Dermis blood vessel endothelial cell (primary cell): ENCODE data around the gene ZNF77. TPM values are rescaled to one million over a fixed set of nuclear protein-coding genes. Genes with fewer than 3 reads are reported as not detected.
"Not testable (repeated sequence)": the region's sequence is repeated elsewhere in the genome, so short reads cannot be mapped to it uniquely, and the experiment has no call there.

Experiments used
- DNase-seq: peaks from one replicate; pipeline ENCODE4 v3.0.0; 2010
- total RNA-seq: library from RNA; depleted of rRNA; stranded (reverse); fragments of >200 nt; gene quantifications from 2 replicates; pipeline ENCODE4 v1.2.3, GENCODE V29; 2014

ZNF77 gene
- total RNA-seq, 1 donor from 2014 or later = 7.8 TPM

- DNase-seq = no peak
Observed at GRCh38 chr19:2912306-2912705, 32.5 kb downstream of the ZNF77 start.

- DNase-seq = no peak
Observed at GRCh38 chr19:2906631-2907195, 38.1 kb downstream of the ZNF77 start.

GRCh38 chr19:2905918-2906519 lies 38.8 kb downstream of the ZNF77 start:
- no peak for DNase-seq

GRCh38 chr19:2903326-2903725 lies 41.4 kb downstream of the ZNF77 start:
- DNase-seq = not testable (repeated sequence)

- DNase-seq = no peak
Observed at GRCh38 chr19:2902590-2903218, 42.1 kb downstream of the ZNF77 start.

GRCh38 chr19:2900296-2901252 lies 44.2 kb downstream of the ZNF77 start, which contains the start of gene ZNF57:
TSS of gene ZNF57 (plus strand) at chr19:2900928. CDS start at chr19:2901046, 118 bp downstream.
- peak; percentile 100 for DNase-seq

- no peak for DNase-seq
Observed at GRCh38 chr19:2896694-2897093, 48.1 kb downstream of the ZNF77 start.

GRCh38 chr19:2890531-2890930 lies 54.2 kb downstream of the ZNF77 start:
- not testable (repeated sequence) for DNase-seq

GRCh38 chr19:2888731-2889224 lies 56.0 kb downstream of the ZNF77 start:
- peak; percentile 55 for DNase-seq

GRCh38 chr19:2887391-2887914 lies 57.3 kb downstream of the ZNF77 start:
- peak; percentile 83 for DNase-seq

- no peak for DNase-seq
Observed at GRCh38 chr19:2885736-2886135, 59.0 kb downstream of the ZNF77 start.

GRCh38 chr19:2883686-2884439 lies 60.9 kb downstream of the ZNF77 start:
- no peak for DNase-seq

Other genes starting within 250 kb of the ZNF77 start
- gene GNG7, start 242.3 kb downstream of the ZNF77 start, total RNA-seq = 1.0 and 1.4 TPM in 2 replicates
- gene DIRAS1, start 223.6 kb downstream of the ZNF77 start, total RNA-seq = 0.23 and 0.51 TPM in 2 replicates
- 24.5 and 26.6 TPM in 2 replicates for gene SLC39A3, start 205.0 kb downstream of the ZNF77 start, total RNA-seq
- 45.4 and 65.4 TPM in 2 replicates for gene SGTA, start 161.7 kb downstream of the ZNF77 start, total RNA-seq
- 51.7 and 160 TPM in 2 replicates for gene THOP1, start 159.5 kb downstream of the ZNF77 start, total RNA-seq
- 3.1 and 4.9 TPM in 2 replicates for gene ZNF554, start 125.1 kb downstream of the ZNF77 start, total RNA-seq
- gene ZNF555, start 103.5 kb downstream of the ZNF77 start, total RNA-seq = 7.9 and 9.7 TPM in 2 replicates
- under 0.01 TPM in 1 of 2 replicates, not detected in the other for gene ZNF556, start 77.6 kb downstream of the ZNF77 start, total RNA-seq
- gene ZNF57, start 44.0 kb downstream of the ZNF77 start, total RNA-seq = 5.1 and 6.3 TPM in 2 replicates
- 2.0 and 2.7 TPM in 2 replicates for gene TLE6, start 32.6 kb upstream of the ZNF77 start, total RNA-seq
- 21.8 and 25.7 TPM in 2 replicates for gene TLE2, start 84.3 kb upstream of the ZNF77 start, total RNA-seq
- 81.7 and 147 TPM in 2 replicates for gene TLE5, start 117.5 kb upstream of the ZNF77 start, total RNA-seq
- 80.8 and 87.2 TPM in 2 replicates for gene GNA11, start 149.4 kb upstream of the ZNF77 start, total RNA-seq
- under 0.01 and 0.23 TPM in 2 replicates for gene GNA15, start 191.1 kb upstream of the ZNF77 start, total RNA-seq
- gene S1PR4, start 233.8 kb upstream of the ZNF77 start, total RNA-seq = 2.1 and 2.2 TPM in 2 replicates
- 38.3 and 74.5 TPM in 2 replicates for gene NCLN, start 241.0 kb upstream of the ZNF77 start, total RNA-seq